HG03159 (cell line): ENCODE data around the gene PROX1.

Experiments
- ATAC-seq: cut with Tn5 transposase; IDR thresholded peaks from one replicate; pipeline ENCODE4 v1.9.1; 2021; ENCODE audit warnings: mild to moderate bottlenecking, moderate library complexity; ENCODE audit not compliant: unreplicated experiment

Gene PROX1, protein sequence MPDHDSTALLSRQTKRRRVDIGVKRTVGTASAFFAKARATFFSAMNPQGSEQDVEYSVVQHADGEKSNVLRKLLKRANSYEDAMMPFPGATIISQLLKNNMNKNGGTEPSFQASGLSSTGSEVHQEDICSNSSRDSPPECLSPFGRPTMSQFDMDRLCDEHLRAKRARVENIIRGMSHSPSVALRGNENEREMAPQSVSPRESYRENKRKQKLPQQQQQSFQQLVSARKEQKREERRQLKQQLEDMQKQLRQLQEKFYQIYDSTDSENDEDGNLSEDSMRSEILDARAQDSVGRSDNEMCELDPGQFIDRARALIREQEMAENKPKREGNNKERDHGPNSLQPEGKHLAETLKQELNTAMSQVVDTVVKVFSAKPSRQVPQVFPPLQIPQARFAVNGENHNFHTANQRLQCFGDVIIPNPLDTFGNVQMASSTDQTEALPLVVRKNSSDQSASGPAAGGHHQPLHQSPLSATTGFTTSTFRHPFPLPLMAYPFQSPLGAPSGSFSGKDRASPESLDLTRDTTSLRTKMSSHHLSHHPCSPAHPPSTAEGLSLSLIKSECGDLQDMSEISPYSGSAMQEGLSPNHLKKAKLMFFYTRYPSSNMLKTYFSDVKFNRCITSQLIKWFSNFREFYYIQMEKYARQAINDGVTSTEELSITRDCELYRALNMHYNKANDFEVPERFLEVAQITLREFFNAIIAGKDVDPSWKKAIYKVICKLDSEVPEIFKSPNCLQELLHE

GRCh38 chr1:213987927-213988506, at the start of gene PROX1:
Gene PROX1 (plus strand): TSS chr1:213987973. CDS start chr1:213996536, 8,563 bp downstream.
- peak; percentile 22 for ATAC-seq

DNA sequence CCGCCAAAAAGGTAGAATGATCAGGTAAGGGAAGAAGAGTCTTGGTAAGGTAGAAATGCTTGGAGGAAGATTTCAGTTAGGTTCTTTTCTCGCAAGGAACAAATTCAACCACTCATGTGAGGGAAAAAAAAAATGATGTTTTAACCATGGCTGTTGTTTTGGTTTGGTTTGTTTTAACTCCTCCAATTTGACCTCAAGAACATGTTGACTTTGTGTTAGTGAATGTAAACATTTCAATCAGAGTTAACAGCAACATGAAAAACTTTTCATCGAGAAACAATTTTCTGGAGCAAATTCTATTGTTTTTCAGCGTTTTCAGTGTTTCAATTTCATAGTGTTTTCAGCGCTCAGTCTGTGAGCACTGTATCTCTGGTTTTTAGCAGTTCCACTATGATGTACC, 49.0 kb upstream of the PROX1 start:
- no peak for ATAC-seq

GRCh38 chr1:213939888-213940287, 47.9 kb upstream of the PROX1 start:
- ATAC-seq, result no peak

DNA sequence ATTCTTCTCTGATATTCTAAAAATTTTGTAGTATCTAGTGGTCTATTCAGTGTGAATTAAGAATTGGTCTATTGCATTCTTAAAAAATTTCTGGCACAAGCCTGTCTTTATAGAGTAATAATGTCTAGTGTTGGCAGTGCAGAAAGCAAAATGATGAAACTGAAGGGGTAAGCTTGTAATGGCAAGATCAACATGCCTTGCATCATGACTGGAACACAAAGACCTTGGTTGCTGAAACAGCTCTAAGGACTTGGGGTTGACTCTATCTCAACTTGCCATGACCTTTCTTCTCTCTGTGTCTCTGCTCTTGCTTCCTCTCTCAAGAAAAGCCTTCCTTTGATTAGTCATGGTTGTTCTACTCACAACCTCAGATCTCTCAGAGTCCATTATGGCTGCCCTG, 46.8 kb upstream of the PROX1 start:
- ATAC-seq, result no peak

- no peak for ATAC-seq
These were observed 45.7 kb upstream of the PROX1 start for GRCh38 chr1:213942061-213942460.

DNA sequence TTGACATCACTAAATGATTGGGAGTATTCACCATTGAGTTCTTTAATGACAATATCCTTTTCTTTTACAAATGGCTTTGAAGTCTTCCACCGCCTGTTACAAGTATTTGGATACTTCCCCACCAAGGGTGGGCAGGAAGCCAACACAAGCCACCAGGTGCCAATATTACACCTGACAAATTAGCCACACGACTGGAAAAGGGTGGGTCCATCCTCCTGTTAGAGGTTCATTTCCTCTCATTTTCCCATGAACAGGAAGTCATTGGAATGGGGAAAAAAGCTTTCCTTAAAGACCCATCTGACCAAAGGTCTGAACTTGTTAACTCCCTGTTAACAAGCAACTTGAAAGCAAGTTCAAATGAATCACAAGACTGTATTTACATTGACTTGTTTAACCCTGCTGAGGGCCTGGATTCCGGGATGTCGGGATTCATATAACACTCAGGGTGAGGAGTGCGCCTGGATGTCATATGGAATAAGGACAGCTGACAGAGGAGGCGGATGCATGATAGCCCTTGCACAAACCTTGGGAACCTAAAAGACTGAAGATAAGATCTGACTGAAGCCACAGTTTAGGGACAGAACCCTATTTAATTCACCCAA, 40.5 kb upstream of the PROX1 start:
- ATAC-seq, result no peak

GRCh38 chr1:213951876-213952275, 35.9 kb upstream of the PROX1 start:
- no peak for ATAC-seq

- no peak for ATAC-seq
These were observed 34.0 kb upstream of the PROX1 start for GRCh38 chr1:213953806-213954205.

DNA sequence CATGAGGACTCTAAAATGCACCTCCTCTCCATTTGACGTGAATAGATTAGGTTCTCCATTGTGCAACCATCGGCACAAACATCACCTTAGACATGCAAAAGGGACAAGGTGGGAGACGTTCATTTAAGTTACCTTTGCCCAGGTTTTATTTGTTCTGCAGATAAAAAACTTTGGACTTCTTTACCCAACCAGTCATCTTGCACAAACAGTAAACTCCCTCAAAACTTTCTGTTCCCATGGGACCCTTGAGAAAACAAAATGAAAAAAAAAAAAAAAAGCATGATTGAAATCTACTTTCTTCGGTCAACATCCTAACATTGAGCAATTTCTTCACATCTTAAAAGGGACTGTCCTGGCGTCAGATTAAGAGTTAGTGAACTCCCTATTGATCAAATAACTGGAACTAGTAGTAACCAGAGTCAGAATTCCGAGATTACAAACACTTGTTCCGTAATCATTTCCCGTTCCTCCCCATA, 31.4 kb upstream of the PROX1 start:
- no peak for ATAC-seq

GRCh38 chr1:213958346-213958745, 29.4 kb upstream of the PROX1 start:
- no peak for ATAC-seq

GRCh38 chr1:213960963-213961362, 26.8 kb upstream of the PROX1 start:
- ATAC-seq, result no peak

- ATAC-seq, result no peak
These were observed 25.3 kb upstream of the PROX1 start for GRCh38 chr1:213962508-213962907.

GRCh38 chr1:213966122-213966521, 21.7 kb upstream of the PROX1 start:
- ATAC-seq, result no peak

- ATAC-seq, result no peak
These were observed 19.5 kb upstream of the PROX1 start for GRCh38 chr1:213968146-213968825.

GRCh38 chr1:213969958-213970555, 17.7 kb upstream of the PROX1 start:
- ATAC-seq, result no peak

GRCh38 chr1:213972141-213972540, 15.6 kb upstream of the PROX1 start:
- ATAC-seq, result no peak

DNA sequence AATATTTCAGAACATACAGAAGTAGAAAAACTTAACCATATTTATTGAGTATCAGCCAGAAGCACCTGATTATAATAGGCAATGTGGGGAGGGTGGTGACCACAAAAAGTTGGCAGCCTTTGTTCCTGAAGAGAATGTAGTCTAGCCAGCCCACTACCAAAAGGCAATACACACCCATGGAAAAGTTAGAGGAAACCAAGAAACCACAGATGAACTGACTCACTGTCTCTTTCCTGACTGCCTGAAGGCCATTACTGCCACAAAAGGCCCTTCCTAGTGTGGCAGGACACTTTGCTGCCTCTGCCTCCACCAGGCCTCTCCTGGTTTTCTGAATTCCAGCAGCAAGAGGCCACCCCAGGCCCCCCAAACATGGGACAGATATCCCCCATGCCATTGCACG, 14.6 kb upstream of the PROX1 start:
- no peak for ATAC-seq

DNA sequence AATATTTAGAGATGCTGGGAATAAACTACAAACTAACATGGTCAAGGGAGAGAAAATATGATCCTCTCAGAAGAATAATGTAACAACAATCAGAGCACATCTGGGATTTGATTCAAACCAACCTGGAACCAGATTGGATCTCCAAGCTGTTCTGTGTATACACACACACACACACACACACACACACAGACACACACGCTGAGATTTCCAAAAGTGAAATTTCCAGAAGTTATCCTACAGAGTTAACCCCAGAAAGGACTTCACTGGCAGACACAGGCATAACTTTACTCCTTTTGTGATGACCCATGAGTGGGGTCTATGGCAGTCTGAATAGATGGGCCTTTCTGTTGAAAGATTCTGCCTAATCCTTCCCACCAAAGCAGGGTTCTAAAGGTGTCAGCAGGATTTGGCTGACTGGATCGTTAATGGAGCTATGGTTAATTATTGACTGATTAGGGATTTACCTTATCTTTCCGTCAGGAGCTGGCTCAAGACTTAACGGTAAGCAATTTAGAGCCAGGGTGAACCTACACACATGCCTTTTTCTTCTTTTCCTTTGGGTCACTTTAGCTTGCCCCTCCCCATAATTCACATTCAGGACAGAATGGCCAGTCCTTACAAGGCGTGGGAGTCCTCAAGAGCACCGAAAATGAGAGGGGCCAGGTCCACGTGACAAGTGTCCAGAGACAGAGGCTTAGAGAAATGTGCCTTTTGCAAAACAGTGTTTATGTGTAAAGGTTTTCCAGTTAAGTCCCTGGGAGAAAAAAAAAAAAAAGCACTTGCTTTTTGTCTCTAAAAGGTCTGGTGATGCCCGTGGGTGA, 10.9 kb upstream of the PROX1 start:
- ATAC-seq, result no peak

DNA sequence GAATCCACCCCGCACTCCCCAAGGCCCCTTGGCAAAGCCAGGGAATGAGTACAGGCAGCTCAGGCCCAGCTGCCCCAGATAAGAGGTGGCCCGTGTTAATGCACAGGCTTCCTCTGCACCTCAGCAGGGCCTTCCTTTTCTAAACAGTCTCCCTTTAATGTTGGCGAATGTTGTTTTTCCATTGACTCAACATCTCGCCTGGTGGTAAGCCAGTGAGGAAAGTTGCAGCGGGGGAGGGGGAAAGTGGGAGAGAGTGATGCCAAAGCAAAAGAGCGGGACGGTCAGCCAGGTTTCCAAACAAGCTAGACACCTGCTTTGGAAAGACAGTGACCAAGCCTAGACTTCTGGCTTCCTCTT, 10.3 kb upstream of the PROX1 start:
- ATAC-seq, result no peak

DNA sequence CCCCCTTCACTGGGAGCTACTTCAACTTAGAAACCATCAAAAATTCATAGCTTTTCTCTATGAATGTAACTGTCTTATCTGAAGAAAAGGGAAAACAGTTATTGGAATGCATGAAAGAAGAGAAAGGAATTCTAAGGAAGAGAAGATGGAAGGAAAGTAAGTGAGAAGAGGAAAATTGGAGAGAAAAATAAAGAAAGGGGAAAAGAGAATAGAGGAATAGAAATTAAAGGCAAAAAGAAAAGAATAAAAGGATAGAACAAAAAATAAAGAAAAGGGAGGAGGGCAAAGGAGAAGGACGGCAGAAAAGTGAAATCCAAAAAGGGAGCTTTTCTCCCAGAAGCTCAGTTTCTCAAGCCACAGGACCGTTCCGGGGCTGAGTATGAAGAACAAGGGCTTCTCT, 9.9 kb upstream of the PROX1 start:
- no peak for ATAC-seq
